ENCODE measurements around the gene NACC2. TPM values are rescaled to one million over a fixed set of nuclear protein-coding genes. Genes with fewer than 3 reads are reported as not detected.
A peak's percentile ranks its signal among the peaks of the same experiment; 100 is the strongest.

NACC2 gene
- total and polyA plus RNA-seq, 9 donors, result 7.0 to 47.0 (median 27.2) TPM

DNA sequence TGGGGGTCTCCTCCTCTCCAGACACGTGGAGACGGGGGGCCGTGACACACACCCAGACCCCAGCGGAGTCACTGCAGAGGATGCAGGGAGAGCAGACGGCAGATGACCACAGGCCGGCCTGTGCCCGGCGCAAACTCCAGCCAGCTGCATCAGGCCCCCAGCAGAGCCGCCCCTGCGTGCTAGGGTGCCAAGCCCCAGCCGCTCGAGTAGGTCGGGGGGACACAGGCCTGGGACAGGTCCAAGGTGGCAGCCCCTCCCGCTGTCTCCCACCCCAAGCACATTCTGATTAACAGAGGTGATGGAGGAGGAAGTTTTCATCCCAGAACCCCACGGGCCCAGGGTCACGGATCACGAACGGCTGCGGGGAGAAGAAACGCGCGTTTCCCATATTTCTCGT, 14.4 kb downstream of the NACC2 start:
- Histone ChIP-seq H3K27ac (no peak overlapping the region), H3K4me1 (ENCODE audit: insufficient read depth) (peaks cover 3% of the 10 kb centered on the region)

DNA sequence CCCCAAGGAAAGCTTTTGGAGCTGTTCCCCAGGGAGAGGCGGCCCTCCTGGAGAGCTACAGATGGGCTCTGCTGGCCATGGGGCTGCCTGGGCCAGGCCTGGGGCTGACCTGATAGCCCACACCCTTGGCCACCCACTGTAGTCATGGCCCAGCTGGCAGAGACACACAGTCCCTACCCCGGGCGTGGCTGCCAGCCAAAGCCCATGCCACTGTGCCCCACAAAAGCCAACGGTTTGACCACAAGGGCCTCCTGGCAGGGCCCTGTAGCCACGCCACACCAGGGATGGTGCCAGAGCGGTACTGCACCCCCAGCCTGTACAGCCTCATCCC, 15.2 kb downstream of the NACC2 start:
- no peaks in the 10 kb centered on the region for H3K9me3 ChIP-seq
- H3K27me3 ChIP-seq, result no peaks in the 10 kb centered on the region
- WGBS, 3 donors, result 79 to 82% (median 80%) methylated on average over 6 of the region's 6 CpGs
- H3K4me3 ChIP-seq, result no peak overlapping the region
- TF ChIP-seq, protein P1, sequence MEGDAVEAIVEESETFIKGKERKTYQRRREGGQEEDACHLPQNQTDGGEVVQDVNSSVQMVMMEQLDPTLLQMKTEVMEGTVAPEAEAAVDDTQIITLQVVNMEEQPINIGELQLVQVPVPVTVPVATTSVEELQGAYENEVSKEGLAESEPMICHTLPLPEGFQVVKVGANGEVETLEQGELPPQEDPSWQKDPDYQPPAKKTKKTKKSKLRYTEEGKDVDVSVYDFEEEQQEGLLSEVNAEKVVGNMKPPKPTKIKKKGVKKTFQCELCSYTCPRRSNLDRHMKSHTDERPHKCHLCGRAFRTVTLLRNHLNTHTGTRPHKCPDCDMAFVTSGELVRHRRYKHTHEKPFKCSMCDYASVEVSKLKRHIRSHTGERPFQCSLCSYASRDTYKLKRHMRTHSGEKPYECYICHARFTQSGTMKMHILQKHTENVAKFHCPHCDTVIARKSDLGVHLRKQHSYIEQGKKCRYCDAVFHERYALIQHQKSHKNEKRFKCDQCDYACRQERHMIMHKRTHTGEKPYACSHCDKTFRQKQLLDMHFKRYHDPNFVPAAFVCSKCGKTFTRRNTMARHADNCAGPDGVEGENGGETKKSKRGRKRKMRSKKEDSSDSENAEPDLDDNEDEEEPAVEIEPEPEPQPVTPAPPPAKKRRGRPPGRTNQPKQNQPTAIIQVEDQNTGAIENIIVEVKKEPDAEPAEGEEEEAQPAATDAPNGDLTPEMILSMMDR (IDR thresholded peaks at IDR 0.05), result no peak
- no peak for TF ChIP-seq POLR2A (IDR thresholded peaks at IDR 0.05)
- TF ChIP-seq EP300 (IDR thresholded peaks at IDR 0.05), result no peak
- no peaks in the 10 kb centered on the region for H3K36me3 ChIP-seq
- peak in 1 of 5 donors; percentile 20 for DNase-seq
- intact Hi-C loops (cut with DNase I), result loop anchor here in 1 of 4 donors (10.0 kb wide), 1 partner anchor 45 kb away; no protein-coding TSS in a partner anchor
- peaks cover 4% of the 10 kb centered on the region for H3K4me1 ChIP-seq (ENCODE audit: insufficient read depth)
- H3K27ac ChIP-seq, result no peak overlapping the region

More for the DNA sequence above, 14.4 kb downstream of the NACC2 start:
- 84 to 89% (median 88%) methylated on average over 23 of the region's 23 CpGs for WGBS, 3 donors
- Histone ChIP-seq H3K27me3 (no peaks in the 10 kb centered on the region), H3K9me3 (no peaks in the 10 kb centered on the region), H3K4me3 (no peak overlapping the region), H3K36me3 (no peaks in the 10 kb centered on the region)
- TF ChIP-seq EP300 (IDR thresholded peaks at IDR 0.05), result no peak
- TF ChIP-seq, protein P1 (IDR thresholded peaks at IDR 0.05), result no peak
- TF ChIP-seq POLR2A (IDR thresholded peaks at IDR 0.05), result no peak
- intact Hi-C loops (cut with DNase I), result loop anchor here in 1 of 4 donors (10.0 kb wide), 1 partner anchor 46 kb away; no protein-coding TSS in a partner anchor
- DNase-seq, result peak in 1 of 5 donors; percentile 21

DNA sequence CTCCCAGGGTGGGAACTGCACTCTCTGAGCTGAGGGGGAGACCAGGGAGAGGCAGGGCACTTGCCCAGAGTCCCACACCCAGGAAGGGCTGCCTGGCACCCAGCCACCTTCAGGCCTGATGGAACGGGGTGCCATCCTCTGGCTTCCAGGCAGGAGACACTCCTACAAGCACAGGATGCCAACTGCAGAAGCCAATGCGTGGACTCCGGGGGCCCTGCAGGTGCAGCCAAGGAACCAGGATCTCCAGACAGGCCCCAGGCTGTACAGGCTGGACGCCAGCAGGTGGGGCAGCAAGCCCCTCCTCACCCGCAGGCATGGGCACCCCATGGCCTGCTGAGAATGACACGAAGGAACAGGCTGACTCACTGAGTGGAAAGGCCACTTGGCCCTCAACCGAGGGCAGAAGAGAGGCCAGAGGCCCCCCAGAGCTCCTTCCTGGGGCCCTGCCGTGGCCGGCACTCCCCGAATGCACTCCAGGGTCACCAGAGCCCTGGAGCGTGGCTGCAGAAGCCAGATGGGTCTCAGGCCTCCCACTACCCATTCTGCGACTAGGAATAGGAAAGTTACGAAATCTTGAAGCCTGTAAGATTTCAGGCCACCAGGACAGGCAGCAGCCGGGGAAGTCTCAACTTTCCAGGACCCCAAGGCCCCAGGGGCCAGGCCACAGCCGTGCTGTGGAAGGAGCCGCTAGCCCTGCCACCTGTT, 15.7 kb downstream of the NACC2 start:
- peak in 1 of 5 donors; percentile 30 for DNase-seq
- Histone ChIP-seq H3K4me3 (no peak overlapping the region), H3K4me1 (ENCODE audit: insufficient read depth) (peaks cover 5% of the 10 kb centered on the region), H3K27me3 (no peaks in the 10 kb centered on the region), H3K27ac (peak overlapping the region in 1 of 2 donors; percentile 30), H3K9me3 (no peaks in the 10 kb centered on the region), H3K36me3 (no peaks in the 10 kb centered on the region)
- no peak for TF ChIP-seq EP300 (IDR thresholded peaks at IDR 0.05)
- TF ChIP-seq, protein P1 (IDR thresholded peaks at IDR 0.05), result no peak
- TF ChIP-seq POLR2A (IDR thresholded peaks at IDR 0.05), result no peak
- WGBS, 3 donors, result 52 to 62% (median 55%) methylated on average over 15 to 16 of the region's 16 CpGs
- intact Hi-C loops (cut with DNase I), result no loop called here

DNA sequence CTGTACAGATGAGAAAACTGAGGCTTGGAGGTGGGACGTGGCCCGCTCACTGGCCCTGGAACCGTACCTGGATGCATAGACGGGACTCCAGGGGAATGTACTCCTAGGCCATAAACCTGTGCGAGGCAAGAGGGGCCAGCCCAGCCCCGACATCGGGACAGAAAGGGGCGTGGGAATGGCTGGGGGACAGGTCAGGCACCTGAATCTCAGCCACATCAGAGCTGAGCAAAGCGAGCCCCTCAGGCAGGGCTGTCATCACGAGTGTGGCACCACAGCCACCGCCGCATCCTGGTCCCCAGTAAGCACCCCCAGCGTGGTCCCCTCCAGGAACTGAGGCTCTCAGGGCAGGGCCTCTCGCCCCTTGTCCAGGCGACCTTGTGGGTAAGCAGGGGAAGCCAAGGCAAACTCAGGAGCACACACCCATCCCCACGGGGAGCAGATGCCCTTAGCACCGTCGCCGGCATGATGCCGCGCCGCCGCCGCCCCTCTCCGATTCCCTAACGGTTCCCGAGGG, 16.5 kb downstream of the NACC2 start:
- Histone ChIP-seq H3K4me1 (ENCODE audit: insufficient read depth) (peaks cover 5% of the 10 kb centered on the region), H3K27me3 (no peaks in the 10 kb centered on the region), H3K9me3 (no peaks in the 10 kb centered on the region), H3K36me3 (no peaks in the 10 kb centered on the region), H3K4me3 (no peak overlapping the region), H3K27ac (no peak overlapping the region)
- WGBS, 3 donors, result 84 to 91% (median 91%) methylated on average over 26 to 27 of the region's 27 CpGs
- DNase-seq, result peak in 1 of 5 donors; percentile 16
- intact Hi-C loops (cut with DNase I), result no loop called here
- TF ChIP-seq, protein P1 (IDR thresholded peaks at IDR 0.05), result no peak
- TF ChIP-seq EP300 (IDR thresholded peaks at IDR 0.05) (no peak), POLR2A (IDR thresholded peaks at IDR 0.05) (no peak)

All from ovary (tissue), 9 donors.